ENCODE measurements around the gene CAMSAP1.

The CAMSAP1 gene

DNA sequence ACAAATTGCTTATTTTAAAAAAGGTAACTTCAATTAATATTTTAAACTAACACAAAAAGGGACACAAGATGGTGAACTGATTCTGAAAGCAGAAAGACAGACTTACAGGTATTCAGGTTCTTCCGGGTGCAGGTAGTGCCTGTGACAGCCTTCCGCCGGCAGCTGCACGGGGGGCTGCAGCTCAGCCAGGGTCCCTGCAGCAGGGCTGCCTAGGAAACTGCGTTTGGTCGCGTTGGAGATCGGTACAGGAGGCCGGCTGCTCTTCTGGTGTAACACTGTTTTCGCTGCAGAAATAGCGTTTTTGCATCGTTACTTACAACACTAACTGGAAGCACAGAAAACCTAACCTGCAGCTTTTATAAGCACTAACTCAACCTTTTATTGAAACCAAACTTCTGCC, 80.0 kb downstream of the CAMSAP1 start:
- no peak for FAIRE-seq

DNA sequence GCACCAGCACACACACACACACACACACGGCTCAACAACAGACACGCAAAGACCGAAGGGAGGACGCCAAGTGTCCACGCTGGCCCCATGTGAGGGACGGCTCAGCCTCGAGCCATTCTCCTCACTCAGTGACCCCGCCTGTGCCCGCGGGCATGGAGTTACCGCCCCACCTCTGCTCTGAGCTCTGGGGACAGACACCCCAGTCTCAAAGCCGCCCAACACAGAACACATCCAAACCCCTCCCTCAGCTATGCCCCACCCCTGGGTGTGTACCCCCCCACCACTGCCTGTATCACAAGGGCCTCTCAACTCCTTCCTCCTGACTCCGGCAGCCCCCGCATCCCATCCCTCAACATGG, 81.2 kb downstream of the CAMSAP1 start:
- no peak for FAIRE-seq

DNA sequence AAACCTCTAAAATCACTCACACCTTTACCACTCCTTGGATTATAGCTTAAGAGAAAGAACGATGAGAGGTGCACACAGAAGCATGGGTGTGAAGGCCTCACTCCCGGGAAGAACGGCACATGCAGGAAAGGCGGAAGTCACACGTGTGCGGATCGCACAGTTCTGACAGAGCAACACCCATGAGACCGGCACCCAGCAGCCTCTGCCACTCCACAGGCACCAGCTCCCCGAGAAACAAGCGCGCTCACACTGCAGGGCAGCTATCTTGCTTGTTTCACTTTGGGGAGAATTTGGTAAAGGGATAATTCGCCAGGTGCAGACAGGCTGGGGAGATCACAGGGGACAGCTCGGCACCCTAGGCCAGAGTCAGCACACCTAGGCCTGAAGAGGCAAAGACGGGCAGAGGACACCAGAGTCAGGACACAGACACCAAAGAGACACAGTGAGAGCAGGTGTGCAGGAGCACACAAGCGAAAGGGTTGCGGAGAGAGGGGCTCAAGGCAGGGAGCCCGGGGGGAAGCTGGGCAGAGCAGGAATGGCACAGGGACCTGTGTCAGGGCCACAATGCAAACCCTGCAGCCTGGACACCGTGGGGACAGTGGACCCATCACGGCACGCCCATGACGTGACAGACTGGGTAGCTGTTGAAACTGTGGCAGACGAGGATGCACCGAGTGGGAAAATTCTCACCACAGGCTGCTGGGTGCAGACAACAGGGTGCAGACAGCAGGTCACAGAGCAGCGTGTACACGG, 81.7 kb downstream of the CAMSAP1 start:
- FAIRE-seq = no peak

DNA sequence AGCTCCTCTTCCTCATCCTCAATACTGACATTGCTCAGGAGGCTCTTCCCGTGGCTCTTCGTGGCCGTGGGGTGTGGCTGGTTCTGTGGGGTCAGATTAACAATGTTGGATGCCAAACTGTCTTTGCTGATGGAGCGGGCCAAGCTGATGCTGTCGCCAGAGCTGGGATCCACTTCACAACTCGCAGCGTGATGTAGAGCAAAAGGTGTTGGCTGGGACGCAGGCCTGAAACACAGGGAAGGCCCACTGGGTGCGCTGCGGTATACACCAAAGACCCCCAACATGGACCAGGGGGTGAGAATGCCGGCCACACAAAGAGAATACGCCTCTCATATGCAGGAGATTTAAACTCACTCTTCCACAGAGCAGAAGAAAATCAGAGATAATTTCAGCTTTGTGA, 84.3 kb downstream of the CAMSAP1 start:
- FAIRE-seq = no peak

DNA sequence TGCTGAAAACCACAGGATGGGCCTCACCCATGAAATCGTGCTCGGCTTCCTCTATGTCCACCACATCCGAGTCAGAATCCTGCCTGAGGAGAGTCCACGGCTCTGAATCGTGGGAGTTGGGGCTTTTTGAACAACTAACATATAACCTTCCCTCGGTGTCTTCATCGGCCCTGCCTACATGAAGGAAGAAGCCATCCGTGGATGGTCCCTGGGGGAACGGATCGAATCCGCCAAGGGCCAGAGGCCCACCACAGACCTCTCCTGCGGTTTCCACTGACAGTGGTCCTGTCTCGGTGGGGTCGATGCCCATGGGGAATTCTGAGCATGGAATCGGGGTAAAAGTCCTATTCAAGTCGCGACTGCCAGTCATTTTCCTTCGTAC, 85.0 kb downstream of the CAMSAP1 start:
- FAIRE-seq = no peak

DNA sequence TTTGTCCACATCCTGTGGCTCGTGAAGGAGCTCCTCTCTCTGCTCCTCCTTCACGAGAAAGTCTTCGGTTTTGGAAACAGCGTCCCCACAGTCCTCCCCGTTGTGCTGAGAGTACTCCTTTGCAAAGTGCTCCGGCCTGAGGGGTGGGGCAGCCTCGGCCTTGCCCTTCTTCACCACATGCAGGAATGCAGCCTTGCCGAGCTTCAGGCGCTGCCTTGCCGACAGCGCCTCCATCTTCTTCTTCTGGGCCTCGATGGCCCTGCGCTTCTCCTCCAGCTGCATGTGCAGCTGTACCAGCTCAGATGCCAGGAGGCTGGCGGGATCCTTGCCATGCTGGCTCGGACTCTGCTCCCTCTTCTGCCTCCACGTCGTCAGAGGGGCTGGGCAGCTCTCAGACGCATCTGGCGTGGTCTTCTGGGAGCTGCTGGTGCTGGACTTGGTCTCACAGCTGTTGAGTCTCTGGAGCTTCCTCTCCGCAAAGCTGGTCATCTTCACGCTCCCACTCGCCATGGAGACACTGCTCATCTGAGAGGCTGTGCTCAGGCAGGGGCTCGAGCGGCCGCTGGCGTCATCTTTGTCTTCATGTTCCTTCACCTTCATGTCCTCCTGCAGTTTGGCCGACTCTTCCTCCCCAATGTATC, 85.5 kb downstream of the CAMSAP1 start:
- no peak for FAIRE-seq

DNA sequence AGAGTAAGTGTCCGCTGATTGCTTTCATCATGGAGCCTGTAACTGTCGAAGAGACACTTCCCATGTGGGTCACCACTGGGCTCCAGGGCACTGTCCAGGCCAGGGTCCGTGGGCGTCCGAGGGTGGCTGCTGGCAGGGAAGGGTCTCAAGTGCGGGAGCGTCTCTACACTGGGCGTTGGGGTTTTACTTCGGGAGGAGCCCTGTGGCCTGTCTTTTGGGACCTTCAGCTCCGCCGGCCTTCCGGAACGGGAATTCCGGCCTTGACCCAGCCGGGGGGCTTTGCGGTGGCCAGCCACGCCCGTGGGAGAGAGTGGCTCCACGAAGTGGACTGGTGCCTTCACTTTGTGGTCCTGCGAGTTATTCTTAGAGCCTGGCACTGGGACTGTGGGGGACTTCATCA, 86.2 kb downstream of the CAMSAP1 start:
- FAIRE-seq = no peak

DNA sequence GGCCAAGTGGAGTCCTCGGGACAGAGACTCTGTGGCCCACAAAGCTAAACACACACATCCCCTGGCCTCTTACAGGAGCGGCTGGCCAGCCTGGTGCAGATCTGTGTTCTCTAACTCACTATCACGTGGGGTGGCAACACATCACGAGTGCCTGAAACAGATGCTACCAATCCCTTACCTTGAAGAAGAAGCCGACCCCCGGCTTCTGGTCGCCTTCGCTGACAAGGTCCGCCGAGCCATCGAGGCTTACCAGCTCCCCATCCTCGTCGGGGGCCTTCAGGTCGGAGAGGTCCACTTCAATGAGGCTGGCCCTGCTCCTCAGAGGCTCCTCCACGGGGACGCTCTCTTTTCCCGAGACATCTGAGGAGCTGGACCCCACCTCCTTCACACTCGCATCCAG, 86.7 kb downstream of the CAMSAP1 start:
- FAIRE-seq = no peak

DNA sequence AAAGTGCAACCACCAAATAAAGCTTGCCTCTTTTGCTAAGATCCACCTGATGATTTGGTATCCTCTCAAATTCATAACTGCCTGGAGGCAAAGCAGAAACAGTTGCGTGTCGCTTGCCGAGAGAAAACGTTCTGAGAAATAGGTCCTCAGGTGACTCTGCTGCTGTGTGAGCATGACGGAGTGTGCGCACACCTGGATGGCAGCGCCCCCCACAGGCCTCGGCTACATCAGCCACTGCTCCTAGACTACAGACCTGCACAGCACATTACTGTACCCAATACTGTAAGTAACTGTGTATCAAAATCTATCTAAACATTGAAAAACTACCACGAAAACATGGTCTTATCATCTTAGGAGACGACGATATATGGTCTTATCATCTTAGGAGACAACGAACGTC, 87.4 kb downstream of the CAMSAP1 start:
- no peak for FAIRE-seq

DNA sequence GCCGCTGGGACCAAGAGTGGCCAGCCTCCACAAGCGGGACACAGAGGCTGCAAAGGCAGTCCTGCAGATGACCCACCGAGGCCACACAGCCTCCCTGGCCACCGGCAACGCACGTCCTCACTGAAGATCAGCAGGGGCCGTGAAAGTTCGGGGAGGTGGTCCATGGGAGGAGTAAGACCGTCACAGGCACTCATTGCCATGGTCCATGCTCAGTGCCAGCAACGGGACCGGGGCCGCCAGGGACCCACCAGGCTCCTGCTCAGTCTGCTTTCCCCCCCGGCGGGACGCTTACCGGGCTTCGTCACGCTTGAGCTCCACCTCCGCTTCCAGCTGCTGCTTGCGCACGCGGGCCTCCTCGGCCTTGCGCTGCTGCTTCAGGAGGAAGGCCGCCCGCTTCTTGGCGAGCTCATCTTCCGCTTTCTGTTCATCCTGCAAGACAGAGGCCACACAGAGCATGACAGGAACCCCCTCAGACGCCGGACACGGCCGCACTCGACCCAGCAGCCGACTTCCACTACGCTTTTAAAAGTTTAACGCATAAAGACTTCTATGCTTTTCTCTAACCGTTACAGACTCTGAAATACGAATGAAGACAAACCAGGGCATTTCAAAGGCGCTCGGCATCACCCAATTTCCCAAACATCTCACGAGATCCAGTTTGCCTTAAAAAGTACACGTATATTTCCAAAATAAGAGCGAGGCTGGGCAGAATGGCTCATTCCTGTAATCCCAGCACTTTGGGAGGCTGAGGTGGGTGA, 88.4 kb downstream of the CAMSAP1 start:
- no peak for FAIRE-seq

DNA sequence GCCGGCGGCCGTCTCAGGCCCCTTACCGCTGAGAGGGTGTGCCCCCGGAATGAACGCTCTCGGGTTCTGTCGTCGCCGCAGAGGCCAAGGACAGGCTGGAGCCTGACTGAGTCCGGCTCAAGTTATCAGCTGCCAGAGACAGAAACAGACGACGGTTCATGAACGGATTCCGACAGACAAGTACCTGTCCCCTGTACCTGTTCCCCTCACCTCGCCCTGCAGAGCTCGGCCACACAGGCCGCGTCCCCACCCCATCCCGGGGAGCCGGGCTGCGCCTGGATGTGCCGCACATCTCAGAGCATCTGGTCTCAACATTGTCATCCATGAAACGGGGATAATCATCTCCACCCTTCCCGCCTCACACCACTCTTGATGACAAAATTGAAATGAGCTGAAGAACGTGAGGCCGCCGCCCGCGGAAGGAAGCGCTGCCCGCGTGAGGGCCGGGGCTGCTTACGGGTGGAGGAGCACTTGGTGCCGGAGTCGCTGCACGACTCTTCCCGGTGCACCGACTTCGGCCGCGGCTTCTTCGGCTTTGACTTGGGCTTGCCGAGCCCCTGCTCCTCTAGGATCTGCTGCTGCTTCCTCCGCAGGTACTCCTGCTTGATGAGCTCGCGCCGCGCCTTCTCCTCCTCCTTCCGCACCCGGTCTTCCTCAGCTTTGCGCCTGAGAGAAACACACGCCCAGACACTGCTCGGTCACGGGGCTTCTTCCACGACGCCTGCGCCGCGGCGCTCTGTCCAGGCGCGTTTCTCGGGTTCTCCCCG, 89.2 kb downstream of the CAMSAP1 start:
- FAIRE-seq = no peak

DNA sequence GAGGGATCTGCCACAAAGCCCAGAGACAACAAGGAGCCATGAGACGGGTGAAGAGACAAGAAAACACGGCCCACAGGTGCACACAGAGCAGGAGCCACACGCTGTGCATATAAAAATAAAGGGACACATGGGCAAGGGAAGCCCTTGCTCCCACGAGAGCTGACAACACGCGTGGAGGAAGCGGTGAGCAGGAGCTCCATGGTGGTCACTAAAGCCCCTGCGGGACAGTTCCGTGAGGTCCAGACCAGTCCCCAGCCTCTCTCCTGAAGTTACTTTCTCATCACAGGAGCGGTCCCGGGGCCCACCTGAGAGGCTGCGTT, 90.7 kb downstream of the CAMSAP1 start:
- FAIRE-seq = no peak

DNA sequence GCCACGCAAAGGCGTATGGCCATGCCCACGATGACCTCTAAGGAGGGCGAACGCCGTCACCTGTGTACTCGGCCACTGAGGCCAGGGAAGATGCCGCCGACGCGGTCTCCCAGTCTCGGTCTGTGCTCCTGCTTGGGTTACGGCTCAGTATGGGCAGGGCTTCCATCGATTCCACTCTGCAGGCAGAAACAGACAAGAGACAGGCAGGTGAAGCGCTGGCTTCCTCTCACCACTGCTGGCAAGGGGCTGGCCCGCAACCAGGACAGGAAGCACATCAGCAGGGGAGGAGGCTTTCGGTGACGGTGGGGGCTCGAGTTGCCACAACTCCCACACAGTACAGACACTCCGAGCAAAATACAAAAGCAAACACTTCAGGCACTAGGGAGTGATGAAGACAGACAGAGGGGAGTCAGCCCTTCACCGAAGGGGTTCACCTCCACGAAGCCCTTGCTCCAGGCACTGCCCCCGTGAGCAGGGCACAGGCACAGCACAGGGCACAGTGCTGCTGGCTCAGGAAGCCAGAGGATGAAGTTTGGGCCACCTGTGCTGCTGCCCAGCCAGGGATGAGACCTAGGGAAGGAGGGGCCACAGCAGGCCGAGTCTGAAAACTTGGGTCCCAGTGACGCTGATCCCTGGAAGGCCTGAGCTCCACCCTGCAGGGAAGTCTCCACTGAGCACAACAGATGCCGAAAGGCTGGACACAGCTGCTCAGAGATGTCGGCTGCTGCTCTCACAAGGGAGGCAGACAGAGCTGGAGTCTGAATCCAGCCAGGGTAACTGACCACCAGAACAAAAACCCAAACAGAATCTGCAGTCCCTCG, 91.3 kb downstream of the CAMSAP1 start:
- FAIRE-seq = no peak

DNA sequence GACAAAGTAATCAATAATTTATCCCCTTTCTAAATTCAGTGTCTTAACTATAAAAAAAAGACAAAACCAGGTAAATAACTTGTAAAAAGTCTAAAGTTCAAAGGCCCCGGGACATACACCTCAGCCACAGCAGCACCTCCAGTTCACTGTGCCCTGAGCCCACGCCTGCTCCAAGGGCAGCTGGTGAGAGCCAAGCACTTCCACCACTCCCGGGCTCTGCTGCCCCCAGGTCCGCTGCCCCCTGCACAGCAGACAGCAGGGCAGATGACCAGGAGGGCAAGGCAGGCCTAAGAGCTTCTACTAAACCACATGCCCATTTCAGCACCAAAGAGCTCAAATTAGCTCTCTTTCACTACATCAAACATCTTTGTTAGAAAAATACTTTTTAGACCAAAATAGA, 91.9 kb downstream of the CAMSAP1 start:
- no peak for FAIRE-seq

DNA sequence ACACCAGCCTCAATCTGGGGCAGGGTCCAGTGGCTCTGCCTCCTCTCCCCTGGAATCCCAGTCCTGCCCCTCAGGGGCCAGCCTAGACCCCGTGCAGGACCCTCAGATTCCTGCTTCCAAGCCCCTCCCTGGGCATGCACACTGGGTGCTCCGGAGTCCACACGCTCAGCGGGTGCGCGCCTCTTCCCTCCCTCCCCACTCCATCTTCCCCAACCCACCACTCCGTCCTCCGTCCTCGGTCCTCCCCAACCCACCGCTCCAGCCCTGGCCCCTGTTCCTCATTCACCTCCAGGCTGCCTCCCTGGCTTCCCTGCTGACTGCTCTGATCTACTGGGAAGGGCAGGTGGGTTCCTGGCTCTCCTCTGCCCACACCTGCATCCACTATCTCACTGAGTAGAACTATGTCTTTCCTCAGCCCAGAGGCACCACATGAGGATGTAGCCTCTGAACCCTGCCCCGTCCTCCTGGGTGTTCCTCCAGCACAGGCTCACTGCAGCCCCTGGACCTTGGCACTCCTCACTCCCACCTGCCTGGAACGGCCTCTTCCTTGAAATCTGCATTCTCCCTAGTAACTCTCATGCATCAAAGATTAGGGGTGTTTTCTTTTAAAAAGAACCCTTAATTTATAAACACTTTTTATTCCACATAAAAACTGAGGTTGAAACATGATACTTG, 92.8 kb downstream of the CAMSAP1 start:
- FAIRE-seq = no peak

DNA sequence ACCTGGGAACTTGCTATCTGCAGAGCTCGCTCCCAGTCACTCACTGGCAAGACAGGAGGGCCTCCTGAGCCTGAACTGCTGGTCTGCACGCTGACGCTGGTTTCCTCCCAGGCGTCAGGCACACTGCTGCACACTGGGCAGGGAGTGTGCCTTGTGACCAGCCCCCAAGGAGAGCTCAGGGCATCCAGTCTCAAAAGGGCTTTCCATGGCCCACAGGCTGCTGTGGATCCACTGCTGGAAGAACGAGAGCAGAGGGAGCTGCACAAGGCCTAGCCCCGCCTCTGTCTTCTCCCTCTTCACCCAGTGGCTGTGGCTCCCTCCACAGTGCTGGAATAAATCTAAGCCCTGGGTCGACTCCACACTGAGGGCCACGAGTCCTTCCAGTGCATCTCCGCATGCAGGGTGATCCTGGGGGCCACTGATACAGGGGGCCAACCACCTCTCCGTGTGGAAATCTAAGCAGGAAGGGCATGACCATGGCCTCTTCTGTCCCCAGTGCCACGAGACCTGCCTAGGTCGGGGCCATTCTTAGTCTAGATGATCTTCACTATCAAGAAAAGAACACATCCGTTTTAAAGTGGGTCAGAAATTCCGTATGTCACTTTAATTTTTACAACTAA, 93.6 kb downstream of the CAMSAP1 start:
- FAIRE-seq = no peak

DNA sequence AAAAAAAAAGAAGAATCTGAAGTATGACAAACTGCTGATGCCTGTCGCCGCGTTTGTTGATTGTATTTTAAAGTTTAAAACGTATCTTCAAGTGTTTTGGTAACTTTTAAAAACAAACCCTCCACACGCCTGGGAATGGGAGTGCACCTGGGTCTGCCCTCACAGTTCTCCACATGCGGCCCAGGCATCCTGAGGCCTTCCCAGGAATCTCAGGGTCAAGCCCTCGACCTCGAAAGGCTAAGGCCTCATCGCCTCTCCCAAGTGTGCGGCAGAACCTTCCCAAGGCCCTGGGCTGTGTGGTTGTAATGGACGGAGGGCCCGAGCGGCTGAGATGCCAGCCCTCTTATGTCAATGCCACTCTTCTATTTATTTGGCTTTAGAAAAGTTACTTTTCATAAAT, 94.4 kb downstream of the CAMSAP1 start:
- FAIRE-seq = no peak

DNA sequence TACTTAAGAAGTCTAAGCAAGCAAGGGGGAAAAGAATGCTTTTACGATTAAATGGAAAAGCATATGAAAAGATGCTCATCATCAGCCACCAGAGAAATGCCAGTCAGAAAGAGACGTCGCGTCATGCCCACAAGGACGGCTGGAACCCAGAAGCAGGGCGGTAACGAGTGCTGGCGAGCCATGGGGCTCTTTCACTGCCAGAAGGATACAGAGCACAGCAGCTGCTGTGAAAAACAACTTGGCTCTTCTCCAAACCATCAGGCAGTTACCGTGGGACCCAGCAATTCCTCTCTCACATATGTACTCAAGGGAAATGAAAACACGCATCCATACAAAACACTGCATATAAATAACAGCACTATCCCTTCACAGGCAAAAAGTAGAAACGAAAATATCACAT, 95.5 kb downstream of the CAMSAP1 start:
- no peak for FAIRE-seq

DNA sequence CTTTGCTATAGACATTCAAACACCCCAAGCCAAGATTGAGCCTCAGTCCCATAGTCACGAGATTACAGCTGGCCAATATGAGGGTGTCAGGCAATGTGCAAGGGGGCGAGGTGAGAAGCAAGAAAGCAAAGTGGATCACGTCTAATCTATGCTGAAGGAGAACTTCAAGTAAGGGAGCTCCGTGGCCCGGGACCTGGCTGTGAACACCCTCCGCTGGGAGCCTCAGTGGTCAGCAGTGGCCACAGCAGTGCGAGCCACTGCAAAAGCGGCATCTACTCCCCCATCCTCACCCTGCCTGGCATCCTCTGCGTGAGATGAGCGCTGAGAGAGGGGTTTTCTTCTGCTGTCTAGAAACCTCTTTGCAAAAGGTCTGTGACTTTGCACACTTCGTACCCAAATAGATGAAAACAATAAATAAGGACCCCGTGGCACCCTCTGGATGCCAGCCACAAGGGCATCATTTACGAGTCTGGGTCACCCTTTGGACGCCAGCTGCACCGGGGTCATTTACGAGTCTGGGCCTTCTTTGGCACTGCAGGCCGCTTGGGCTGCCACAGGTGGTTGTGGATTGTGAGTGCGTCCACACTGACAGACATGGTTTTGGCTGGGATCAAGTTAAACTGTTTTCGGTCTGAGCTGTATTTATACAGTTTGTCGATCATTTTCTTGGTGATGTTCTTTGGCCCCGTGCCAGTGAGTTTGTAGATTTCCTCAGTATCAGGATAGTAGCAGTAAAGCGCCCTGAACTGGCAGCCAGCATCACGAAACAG, 96.4 kb downstream of the CAMSAP1 start:
- FAIRE-seq = no peak

DNA sequence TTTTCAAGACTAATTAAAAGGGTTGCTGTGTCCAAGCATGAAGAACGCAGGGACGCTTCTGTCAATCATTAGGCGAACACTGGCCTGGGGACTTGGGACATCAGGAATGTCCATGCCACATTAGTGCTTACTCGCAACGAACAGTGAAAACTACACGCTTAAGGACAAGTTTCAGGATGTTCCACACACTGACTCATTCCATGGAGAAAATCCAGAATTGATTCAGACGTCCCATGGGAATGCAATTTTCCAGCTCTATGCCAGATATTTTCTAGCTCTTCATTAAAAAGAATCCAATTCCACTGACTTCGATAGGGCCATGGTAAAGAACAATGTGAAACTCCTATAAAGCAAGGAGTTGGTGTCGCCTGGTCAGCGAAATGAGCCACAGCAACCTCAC, 98.2 kb downstream of the CAMSAP1 start:
- FAIRE-seq = no peak
